Gastrocnemius medialis (tissue), 4 donors: Measurements from ENCODE around the gene SHD. TPM values are rescaled to one million over a fixed set of nuclear protein-coding genes. Genes with fewer than 3 reads are reported as not detected.
"Not testable (repeated sequence)": the region's sequence is repeated elsewhere in the genome, so short reads cannot be mapped to it uniquely, and the experiment has no call there.

Source experiments
- ATAC-seq, 2 donors: fragments of 150-250 bp; one replicate each; pipeline ENCODE4 v1.9.1; 2016
- DNase-seq, 2 donors: peaks; one replicate each; pipeline ENCODE4 v3.0.0-alpha.2; 2019
- H3K27ac ChIP-seq, 4 donors: fragments of 200-600 bp; sonication (generic); 1 replicate in 1 of 4; 2 replicates in 3 of 4; pipeline ENCODE4 v1.5.1; 2016 to 2018; ENCODE audit warnings: mild to moderate bottlenecking in 2 of 4, moderate library complexity in 1 of 4
- H3K27me3 ChIP-seq, 3 donors: fragments of 200-600 bp; sonication (generic) in 2 of 3; 1 replicate in 1 of 3; 2 replicates in 2 of 3; pipeline versions ENCODE4 v1.5.1 to v1.6.0; 2016 to 2019; ENCODE audit warnings: mild to moderate bottlenecking in 1 of 3, moderate library complexity in 1 of 3
- H3K36me3 ChIP-seq, 2 donors: fragments of 200-600 bp; sonication (generic) in 1 of 2; one replicate each; pipeline ENCODE4 v1.5.1; 2017 to 2018
- H3K4me1 ChIP-seq, 2 donors: fragments of 200-600 bp; sonication (generic) in 1 of 2; one replicate each; pipeline ENCODE4 v1.5.1; 2016 to 2017; ENCODE audit warnings: mild to moderate bottlenecking in 2 of 2
- H3K4me3 ChIP-seq, 4 donors: fragments of 200-600 bp; sonication (generic) in 3 of 4; 1 replicate in 1 of 4; 2 replicates in 3 of 4; pipeline ENCODE4 v1.5.1; 2016 to 2019; ENCODE audit warnings: mild to moderate bottlenecking in 2 of 4
- H3K9me3 ChIP-seq, 3 donors: fragments of 200-600 bp; sonication (generic) in 2 of 3; 1 replicate in 1 of 3; 2 replicates in 2 of 3; pipeline ENCODE4 v1.5.1; 2016 to 2019
- CTCF ChIP-seq, 5 experiments: fragments of 450-650 bp in 3 of 5; fragments of 200-600 bp in 2 of 5; sonication (generic) in 2 of 5; IDR thresholded peaks in 4 of 5; conservative IDR thresholded peaks in 1 of 5; 1 replicate in 4 of 5; 2 replicates in 1 of 5; pipeline ENCODE4 v1.5.1; 2016 to 2019; ENCODE audit warnings: antibody characterized with exemption in 5 of 5, mild to moderate bottlenecking in 3 of 5, moderate library complexity in 3 of 5
- POLR2A ChIP-seq, 2 donors: fragments of 450-650 bp; IDR thresholded peaks; one replicate each; pipeline ENCODE4 v1.6.1; 2017; ENCODE audit warnings: antibody characterized with exemption in 2 of 2, mild to moderate bottlenecking in 2 of 2, moderate library complexity in 2 of 2
- in situ Hi-C, 4 donors: fragments of 200-750 bp; cut with MboI; loops; one replicate each; pipeline versions ENCODE4 v1.15.0 to v1.8.0; 2017; ENCODE audit warnings: low sequenced_read_pairs in 4 of 4
- intact Hi-C: fragments of 100-400 bp; cut with DNase I; formaldehyde crosslinking; loops from one replicate; pipeline ENCODE4 v1.15.1; 2023; ENCODE audit warnings: low total_unique reads
- total RNA-seq, 4 donors: library from RNA; depleted of rRNA; stranded (reverse); fragments of >200 nt; gene quantifications; one replicate each; pipeline versions ENCODE4 v1.1.0 to v1.2.3, GENCODE V29; 2016

Gene SHD
- total RNA-seq, 4 donors from 2014 or later: 0.26 TPM; not detected in 3

GRCh38 chr19:4327252-4327876 lies 48.3 kb downstream of the SHD start:
- Histone ChIP-seq H3K27ac (peak overlapping the region in 1 of 4 donors; percentile 37), H3K4me1 (peaks cover 0 to 13% of the 10 kb centered on the region in 2 donors), H3K4me3 (peak overlapping the region in 3 of 4 donors; percentile 46 to 54 (median 48)), H3K27me3 (peaks cover 11 to 17% (median 16%) of the 10 kb centered on the region in 3 donors), H3K36me3 (no peaks in the 10 kb centered on the region), H3K9me3 (no peaks in the 10 kb centered on the region)
- in situ Hi-C loops (no loop called here), intact Hi-C loops (no loop called here)
- DNase-seq (peak in 1 of 2 donors; percentile 51), ATAC-seq (peak in 1 of 2 donors; percentile 9)
- TF ChIP-seq POLR2A (IDR thresholded peaks at IDR 0.05) (no peak), CTCF (IDR thresholded peaks at IDR 0.05 in 4 of 5, conservative IDR thresholded peaks at IDR 0.05 in 1 of 5) (no peak)

GRCh38 chr19:4327877-4328242 lies 48.8 kb downstream of the SHD start:
- peaks cover 11 to 17% (median 16%) of the 10 kb centered on the region in 3 donors for H3K27me3 ChIP-seq
- TF ChIP-seq POLR2A (IDR thresholded peaks at IDR 0.05) (no peak), CTCF (IDR thresholded peaks at IDR 0.05 in 4 of 5, conservative IDR thresholded peaks at IDR 0.05 in 1 of 5) (no peak)
- H3K9me3 ChIP-seq: no peaks in the 10 kb centered on the region
- H3K27ac ChIP-seq: peak overlapping the region in 1 of 4 donors; percentile 37
- H3K4me3 ChIP-seq: peak overlapping the region in 3 of 4 donors; percentile 46 to 54 (median 48)
- intact Hi-C loops (loop anchor here (1.0 kb wide), 1 partner anchor 14 kb away; no protein-coding TSS in a partner anchor), in situ Hi-C loops (no loop called here)
- DNase-seq (no peak), ATAC-seq (peak in 1 of 2 donors; percentile 12)
- H3K36me3 ChIP-seq: no peaks in the 10 kb centered on the region
- H3K4me1 ChIP-seq: peaks cover 0 to 13% of the 10 kb centered on the region in 2 donors

GRCh38 chr19:4328243-4328990 lies 49.4 kb downstream of the SHD start:
- ATAC-seq (peak; percentile 77 to 87), DNase-seq (peak; percentile 51 to 90)
- TF ChIP-seq POLR2A (IDR thresholded peaks at IDR 0.05) (peak in 1 of 2 donors; percentile 8), CTCF (IDR thresholded peaks at IDR 0.05 in 4 of 5, conservative IDR thresholded peaks at IDR 0.05 in 1 of 5) (no peak)
- Histone ChIP-seq H3K27me3 (peaks cover 11 to 17% (median 16%) of the 10 kb centered on the region in 3 donors), H3K27ac (peak overlapping the region in 2 of 4 donors; percentile 37 to 54), H3K4me1 (peaks cover 0 to 13% of the 10 kb centered on the region in 2 donors), H3K4me3 (peak overlapping the region; percentile 28 to 54 (median 48)), H3K9me3 (no peaks in the 10 kb centered on the region), H3K36me3 (no peaks in the 10 kb centered on the region)
- in situ Hi-C loops: no loop called here
- intact Hi-C loops: loop anchor here (1.0 kb wide), 1 partner anchor 14 kb away; no protein-coding TSS in a partner anchor

GRCh38 chr19:4328991-4329681 lies 50.1 kb downstream of the SHD start:
- ATAC-seq, in situ Hi-C loops, H3K36me3 ChIP-seq, DNase-seq, H3K9me3 ChIP-seq: not testable (repeated sequence)
- Histone ChIP-seq H3K27me3 (peaks cover 11 to 17% (median 16%) of the 10 kb centered on the region in 3 donors), H3K27ac (peak overlapping the region in 2 of 4 donors; percentile 22 to 54), H3K4me1 (peaks cover 0 to 13% of the 10 kb centered on the region in 2 donors), H3K4me3 (peak overlapping the region in 3 of 4 donors; percentile 34 to 54 (median 51))
- intact Hi-C loops: loop anchor here (1.0 kb wide), 1 partner anchor 13 kb away; no protein-coding TSS in a partner anchor
